Keratinocyte (primary cell): ENCODE data around the gene GPATCH1. TPM values are rescaled to one million over a fixed set of nuclear protein-coding genes. Genes with fewer than 3 reads are reported as not detected.
"Not testable (repeated sequence)": the region's sequence is repeated elsewhere in the genome, so short reads cannot be mapped to it uniquely, and the experiment has no call there.

Experiments
- DNase-seq: peaks from one replicate; pipeline ENCODE4 v3.0.0-alpha.2; 2011; ENCODE audit warnings: low read depth, missing footprints, low spot score
- FAIRE-seq: peaks from 2 replicates; lab custom pipeline; 2011; peaks lifted over from hg19 to GRCh38; lab: Jason Lieb, UNC
- H2AFZ ChIP-seq: 2 replicates; pipeline ENCODE4 v1.6.0; 2012; ENCODE audit warnings: low read length, control low read depth, inconsistent platforms; ENCODE audit not compliant: control insufficient read depth
- H3K27ac ChIP-seq: 2 replicates; pipeline ENCODE4 v1.5.1; 2011; ENCODE audit warnings: low read length; ENCODE audit not compliant: control insufficient read depth, insufficient read depth
- H3K27me3 ChIP-seq: 3 replicates; pipeline ENCODE4 v1.6.0; 2011; ENCODE audit warnings: low read length; ENCODE audit not compliant: control insufficient read depth, insufficient read depth; ENCODE audit errors: extremely low read depth
- H3K36me3 ChIP-seq, 2 experiments: 2 replicates in 1 of 2; 3 replicates in 1 of 2; pipeline ENCODE4 v1.5.1; 2011; ENCODE audit warnings: low read length in 2 of 2, mild to moderate bottlenecking in 1 of 2; ENCODE audit not compliant: control insufficient read depth in 2 of 2, insufficient read depth in 2 of 2; ENCODE audit errors: extremely low read depth in 1 of 2
- H3K4me1 ChIP-seq: 3 replicates; pipeline ENCODE4 v1.5.1; 2011; ENCODE audit warnings: low read length; ENCODE audit not compliant: control insufficient read depth, insufficient read depth; ENCODE audit errors: extremely low read depth
- H3K4me2 ChIP-seq: 3 replicates; pipeline ENCODE4 v1.6.0; 2011; ENCODE audit warnings: low read depth, low read length; ENCODE audit not compliant: control insufficient read depth, insufficient read depth; ENCODE audit errors: extremely low read depth
- H3K4me3 ChIP-seq, 3 experiments: fragments of 200-600 bp in 1 of 3; sonication (generic) in 1 of 3; 2 replicates in 2 of 3; 3 replicates in 1 of 3; pipeline ENCODE4 v1.5.1; 2011 to 2016; ENCODE audit warnings: low read length in 3 of 3, mild to moderate bottlenecking in 3 of 3, control low read depth in 2 of 3, inconsistent platforms in 1 of 3, low read depth in 1 of 3, mixed read lengths in 1 of 3, mixed run types in 1 of 3, moderate library complexity in 1 of 3; ENCODE audit not compliant: control insufficient read depth in 2 of 3, insufficient read depth in 2 of 3; ENCODE audit errors: extremely low read depth in 1 of 3
- H3K79me2 ChIP-seq: 2 replicates; pipeline ENCODE4 v1.6.0; 2012; ENCODE audit warnings: low read length; ENCODE audit not compliant: control insufficient read depth, insufficient read depth
- H3K9ac ChIP-seq: 3 replicates; pipeline ENCODE4 v1.6.0; 2011; ENCODE audit warnings: low read length; ENCODE audit not compliant: control insufficient read depth, insufficient read depth; ENCODE audit errors: extremely low read depth
- H3K9me1 ChIP-seq: 3 replicates; pipeline ENCODE4 v1.6.0; 2011; ENCODE audit warnings: low read length; ENCODE audit not compliant: control insufficient read depth, insufficient read depth; ENCODE audit errors: extremely low read depth
- H3K9me3 ChIP-seq: 2 replicates; pipeline ENCODE4 v1.5.1; 2012; ENCODE audit warnings: low read depth, low read length; ENCODE audit not compliant: control insufficient read depth
- H4K20me1 ChIP-seq: 3 replicates; pipeline ENCODE4 v1.6.0; 2011; ENCODE audit warnings: low read length; ENCODE audit not compliant: control insufficient read depth, insufficient read depth; ENCODE audit errors: extremely low read depth
- CTCF ChIP-seq, 3 experiments: IDR thresholded peaks in 1 of 3; conservative IDR thresholded peaks in 1 of 3; optimal IDR thresholded peaks in 1 of 3; 2 replicates in 2 of 3; 3 replicates in 1 of 3; pipeline versions ENCODE3 to v1.5.1; 2011; ENCODE audit warnings: low read length in 3 of 3, mild to moderate bottlenecking in 3 of 3, moderate library complexity in 2 of 3, control low read depth in 1 of 3, inconsistent platforms in 1 of 3; ENCODE audit not compliant: insufficient read depth in 2 of 3; ENCODE audit errors: extremely low read depth in 1 of 3
- EZH2 ChIP-seq: IDR thresholded peaks from one replicate; pipeline ENCODE4 v1.6.1; 2012; ENCODE audit warnings: inconsistent platforms, mild to moderate bottlenecking, low read length, moderate library complexity
- dilution Hi-C: fragments of 300-500 bp; cut with MboI; formaldehyde crosslinking; loops from one replicate; pipeline ENCODE4 v1.7.0; 2020; ENCODE audit warnings: low sequenced_read_pairs; ENCODE audit not compliant: extremely low pct_ligation_motif_present
- polyA plus RNA-seq, 5 experiments: library from polyadenylated mRNA; depleted of rRNA in 3 of 5; stranded (reverse) in 3 of 5; stranded (forward) in 1 of 5; unstranded in 1 of 5; fragments of >200 nt; gene quantifications; 1 replicate in 1 of 5; 2 replicates in 3 of 5; 3 replicates in 1 of 5; pipeline versions ENCODE4 v1.2.1 to v1.2.3, GENCODE V29; 2011 to 2012; ENCODE audit warnings: missing spikeins in 2 of 5, low read depth in 1 of 5, low replicate concordance in 1 of 5

GPATCH1 gene
- polyA plus RNA-seq, 1 donor (not counting 4 experiments of a cell fraction or from before 2014, with no cell fraction given), result 5.8 TPM

DNA sequence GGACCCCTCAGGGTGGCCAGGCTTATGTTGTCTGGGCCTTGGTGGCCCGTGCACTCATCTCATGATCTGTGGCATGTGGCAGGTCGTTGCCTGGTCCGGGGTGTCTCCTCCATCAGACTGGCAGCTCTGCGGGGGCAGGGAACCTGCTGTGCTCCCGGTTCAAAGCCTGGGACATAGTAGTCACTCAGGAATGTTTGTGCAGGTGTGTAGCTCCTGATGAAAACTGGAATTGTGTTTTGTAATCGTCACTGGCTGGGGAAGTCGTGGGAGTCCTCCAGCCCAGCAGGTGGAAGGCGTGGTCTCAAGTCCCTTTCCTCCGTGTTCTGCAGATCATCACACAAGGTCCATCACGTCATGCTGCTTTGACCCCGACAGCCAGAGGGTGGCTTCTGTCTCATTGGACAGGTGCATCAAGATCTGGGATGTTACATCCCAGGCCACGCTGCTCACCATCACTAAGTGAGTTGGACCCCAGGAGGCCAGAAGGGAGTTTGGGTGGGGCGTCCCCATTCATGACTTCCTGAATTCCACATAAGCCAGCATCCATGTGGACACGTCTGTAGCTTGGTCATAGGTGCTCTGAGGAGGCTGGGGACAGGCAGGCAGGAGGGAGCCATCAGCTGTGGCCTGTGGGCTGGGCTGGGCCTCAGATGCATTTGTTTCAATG, 70.0 kb downstream of the GPATCH1 start:
- Histone ChIP-seq H3K79me2 (no peaks in the 10 kb centered on the region), H3K36me3 (no peaks in the 10 kb centered on the region), H4K20me1 (no peaks in the 10 kb centered on the region), H3K4me3 (no peak overlapping the region), H3K27ac (no peak overlapping the region), H3K27me3 (no peaks in the 10 kb centered on the region), H3K9me1 (no peaks in the 10 kb centered on the region), H3K4me2 (no peak overlapping the region), H3K9ac (no peak overlapping the region), H3K4me1 (no peaks in the 10 kb centered on the region), H3K9me3 (no peaks in the 10 kb centered on the region), H2AFZ (no peak overlapping the region)
- no peak for DNase-seq
- FAIRE-seq, result no peak
- no peak for TF ChIP-seq CTCF (optimal IDR thresholded peaks at IDR 0.05 in 1 of 3, IDR thresholded peaks at IDR 0.05 in 1 of 3, conservative IDR thresholded peaks at IDR 0.05 in 1 of 3; ENCODE audit: extremely low read depth in 1 of 3, insufficient read depth in 2 of 3, low read length in 3 of 3)
- TF ChIP-seq EZH2, result no peak
- dilution Hi-C loops, result no loop called here

- no peak for DNase-seq
- H3K9me1 ChIP-seq, result no peaks in the 10 kb centered on the region
- H4K20me1 ChIP-seq, result no peaks in the 10 kb centered on the region
- TF ChIP-seq EZH2, result no peak
- no peak for TF ChIP-seq CTCF (optimal IDR thresholded peaks at IDR 0.05 in 1 of 3, IDR thresholded peaks at IDR 0.05 in 1 of 3, conservative IDR thresholded peaks at IDR 0.05 in 1 of 3; ENCODE audit: extremely low read depth in 1 of 3, insufficient read depth in 2 of 3, low read length in 3 of 3)
- dilution Hi-C loops, result no loop called here
- no peaks in the 10 kb centered on the region for H3K36me3 ChIP-seq
- no peak overlapping the region for H2AFZ ChIP-seq
- no peaks in the 10 kb centered on the region for H3K9me3 ChIP-seq
- no peak overlapping the region for H3K4me3 ChIP-seq
- H3K9ac ChIP-seq, result no peak overlapping the region
- H3K27ac ChIP-seq, result no peak overlapping the region
- no peak overlapping the region for H3K4me2 ChIP-seq
- no peaks in the 10 kb centered on the region for H3K4me1 ChIP-seq
- H3K27me3 ChIP-seq, result no peaks in the 10 kb centered on the region
- no peaks in the 10 kb centered on the region for H3K79me2 ChIP-seq
- FAIRE-seq, result no peak
Observed at GRCh38 chr19:33152176-33152575, 71.2 kb downstream of the GPATCH1 start.

DNA sequence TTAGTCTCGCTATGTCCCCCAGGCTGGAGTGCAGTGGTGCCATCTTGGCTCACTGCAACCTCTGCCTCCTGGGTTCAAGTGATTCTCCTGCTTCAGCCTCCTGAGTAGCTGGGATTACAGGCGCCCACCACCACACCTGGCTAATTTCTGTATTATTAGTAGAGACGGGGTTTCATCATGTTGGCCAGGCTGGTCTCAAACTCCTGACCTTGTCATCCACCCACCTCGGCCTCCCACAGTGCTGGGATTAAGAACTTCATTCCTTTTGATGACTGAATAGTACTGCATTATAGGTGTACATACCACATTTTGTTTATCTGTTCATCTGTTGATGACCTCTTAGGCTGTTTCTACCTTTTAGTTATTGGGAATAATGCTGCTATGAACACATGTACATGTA, 71.6 kb downstream of the GPATCH1 start:
- H3K4me2 ChIP-seq, H3K27ac ChIP-seq, H3K36me3 ChIP-seq, H3K27me3 ChIP-seq, H3K9ac ChIP-seq, H2AFZ ChIP-seq, H3K9me3 ChIP-seq, H3K4me1 ChIP-seq, H4K20me1 ChIP-seq, H3K4me3 ChIP-seq, H3K79me2 ChIP-seq, DNase-seq, H3K9me1 ChIP-seq, FAIRE-seq, dilution Hi-C loops: not testable (repeated sequence)

- FAIRE-seq, DNase-seq, H3K9me1 ChIP-seq, H3K4me3 ChIP-seq, H3K36me3 ChIP-seq, H3K27me3 ChIP-seq, H3K79me2 ChIP-seq, H3K4me2 ChIP-seq, H3K27ac ChIP-seq, H3K9me3 ChIP-seq, H4K20me1 ChIP-seq, H2AFZ ChIP-seq, H3K9ac ChIP-seq, dilution Hi-C loops, H3K4me1 ChIP-seq: not testable (repeated sequence)
Observed at GRCh38 chr19:33154313-33154712, 73.3 kb downstream of the GPATCH1 start.
